ENCODE measurements around the gene IPO4. TPM values are rescaled to one million over a fixed set of nuclear protein-coding genes. Genes with fewer than 3 reads are reported as not detected.

The IPO4 gene
- total and polyA plus RNA-seq, 2 of the 8 experiments (the other 6 are each of a cell fraction or from before 2014, with no cell fraction given), result 55.5 to 108 TPM

GRCh38 chr14:24179294-24179960 is 9.2 kb downstream of the IPO4 start:
- H3K9ac ChIP-seq (replicated peaks in 1 of 4; ENCODE audit: extremely low read depth in 1 of 4, low read depth in 3 of 4, low read length in 3 of 4), result no peak overlapping the region
- no peaks in the 10 kb centered on the region for H3K79me2 ChIP-seq (ENCODE audit: control insufficient read depth in 1 of 2, insufficient read depth in 2 of 2, low read length in 2 of 2)
- H3K56ac ChIP-seq (replicated peaks; ENCODE audit: insufficient read length, low read depth, low read length), result no peak overlapping the region
- no peak overlapping the region for H4K8ac ChIP-seq (ENCODE audit: extremely low read depth, insufficient read depth, low read length)
- no peak overlapping the region for H4K5ac ChIP-seq (ENCODE audit: insufficient read length, low read depth, low read length)
- no peaks in the 10 kb centered on the region for H3K4me1 ChIP-seq (replicated peaks in 1 of 4; ENCODE audit: control insufficient read depth in 3 of 4, insufficient read depth in 4 of 4, low read length in 3 of 4)
- H3K18ac ChIP-seq (ENCODE audit: extremely low read depth, low read length), result no peak overlapping the region
- POLR2A ChIA-PET (ENCODE audit: partially characterized antibody), result interaction anchor here (0.6 to 10.7 kb wide), 18 partner anchors 7 to 130 kb away, joined by 3 to 158 read pairs (median 4); partner anchors contain the start of genes CHMP4A, DCAF11, IPO4 and IRF9
- no peak overlapping the region for H3K23ac ChIP-seq (ENCODE audit: insufficient read length)
- CTCF ChIA-PET (ENCODE audit: partially characterized antibody), result interaction anchor here (1.1 kb wide), 2 partner anchors 18 to 64 kb away, joined by 3 to 4 read pairs; partner anchors contain the start of gene IRF9
- no peak overlapping the region for H2AFZ ChIP-seq (ENCODE audit: low read length)
- H3K14ac ChIP-seq (ENCODE audit: insufficient read length), result no peak overlapping the region
- no peak overlapping the region for H2BK15ac ChIP-seq (ENCODE audit: low read length)
- H2AK5ac ChIP-seq (ENCODE audit: low read depth, low read length), result no peak overlapping the region
- H3K9me3 ChIP-seq (ENCODE audit: insufficient read depth in 2 of 2, low read depth in 1 of 2, low read length in 1 of 2), result no peaks in the 10 kb centered on the region
- peaks cover 14 to 58% (median 48%) of the 10 kb centered on the region in 4 experiments for H3K36me3 ChIP-seq (ENCODE audit: control insufficient read depth in 2 of 4, insufficient read depth in 4 of 4, low read length in 3 of 4)
- FAIRE-seq (no peak), DNase-seq (ENCODE audit: low read depth in 1 of 2, low spot score in 2 of 2) (no peak)
- H2BK120ac ChIP-seq (replicated peaks; ENCODE audit: low read depth, low read length), result no peak overlapping the region
- 0 out of 2 replicates have a peak, but pooled peaks cover 2% of the 10 kb centered on the region for H3K79me1 ChIP-seq (ENCODE audit: low read depth, low read length)
- TF ChIP-seq KDM1A (IDR thresholded peaks at IDR 0.05; ENCODE audit: borderline replicate concordance, low read length), result no peak
- TF ChIP-seq MAFK (IDR thresholded peaks at IDR 0.05; ENCODE audit: low read depth, low read length), result no peak
- no peak for TF ChIP-seq POLR2A (IDR thresholded peaks at IDR 0.05; ENCODE audit: control extremely low read depth in 1 of 2, low read depth in 2 of 2, low read length in 2 of 2)
- no peak for TF ChIP-seq SP4 (IDR thresholded peaks at IDR 0.05; ENCODE audit: low read length)
- peak; percentile 37 for TF ChIP-seq POLR2AphosphoS5 (IDR thresholded peaks at IDR 0.05; ENCODE audit: low read depth, low read length)
- TF ChIP-seq CTCF (IDR thresholded peaks at IDR 0.05; ENCODE audit: control extremely low read depth in 1 of 3, insufficient read depth in 1 of 3, low read depth in 1 of 3, low read length in 3 of 3), result no peak
- no peak overlapping the region for H2BK5ac ChIP-seq (ENCODE audit: low read depth, low read length)
- no peak overlapping the region for H3K4ac ChIP-seq (replicated peaks; ENCODE audit: insufficient read length, low read depth, low read length)
- H3K4me2 ChIP-seq (ENCODE audit: insufficient read depth in 1 of 2, low read depth in 2 of 2, low read length in 2 of 2), result no peak overlapping the region
- H2BK20ac ChIP-seq (ENCODE audit: low read length), result no peak overlapping the region
- no peak overlapping the region for H4K91ac ChIP-seq (replicated peaks; ENCODE audit: insufficient read length, low read length)
- H3K4me3 ChIP-seq (ENCODE audit: extremely low read depth in 1 of 4, insufficient read depth in 2 of 4, low read depth in 3 of 4, low read length in 4 of 4), result no peak overlapping the region
- peaks cover 2 to 15% of the 10 kb centered on the region in 2 experiments for H4K20me1 ChIP-seq (replicated peaks in 1 of 2; ENCODE audit: control insufficient read depth in 1 of 2, insufficient read depth in 2 of 2, low read length in 2 of 2)
- no peaks in the 10 kb centered on the region for H3K23me2 ChIP-seq (ENCODE audit: low read depth, low read length)
- 94% methylated on average over 14 of the region's 14 CpGs; no CpG with 5 or more reads in 1 of the 2 experiments for WGBS, 2 experiments (ENCODE audit: extremely low coverage in 1 of 2, insufficient coverage in 1 of 2, insufficient read length in 1 of 2, insufficient replicate concordance in 2 of 2, low coverage in 1 of 2, low lambda C conversion rate in 2 of 2, missing lambda C conversion rate in 1 of 2)
- H3K27me3 ChIP-seq (replicated peaks in 1 of 4; ENCODE audit: control insufficient read depth in 3 of 4, extremely low read depth in 1 of 4, insufficient read depth in 3 of 4, low read length in 3 of 4), result no peaks in the 10 kb centered on the region
- H3K27ac ChIP-seq (ENCODE audit: low read depth, low read length), result no peak overlapping the region
- H2BK12ac ChIP-seq (ENCODE audit: low read depth, low read length), result no peak overlapping the region

Measured in H1 (cell line).